ENCODE measurements around the gene NKX1-2.

The NKX1-2 gene

DNA sequence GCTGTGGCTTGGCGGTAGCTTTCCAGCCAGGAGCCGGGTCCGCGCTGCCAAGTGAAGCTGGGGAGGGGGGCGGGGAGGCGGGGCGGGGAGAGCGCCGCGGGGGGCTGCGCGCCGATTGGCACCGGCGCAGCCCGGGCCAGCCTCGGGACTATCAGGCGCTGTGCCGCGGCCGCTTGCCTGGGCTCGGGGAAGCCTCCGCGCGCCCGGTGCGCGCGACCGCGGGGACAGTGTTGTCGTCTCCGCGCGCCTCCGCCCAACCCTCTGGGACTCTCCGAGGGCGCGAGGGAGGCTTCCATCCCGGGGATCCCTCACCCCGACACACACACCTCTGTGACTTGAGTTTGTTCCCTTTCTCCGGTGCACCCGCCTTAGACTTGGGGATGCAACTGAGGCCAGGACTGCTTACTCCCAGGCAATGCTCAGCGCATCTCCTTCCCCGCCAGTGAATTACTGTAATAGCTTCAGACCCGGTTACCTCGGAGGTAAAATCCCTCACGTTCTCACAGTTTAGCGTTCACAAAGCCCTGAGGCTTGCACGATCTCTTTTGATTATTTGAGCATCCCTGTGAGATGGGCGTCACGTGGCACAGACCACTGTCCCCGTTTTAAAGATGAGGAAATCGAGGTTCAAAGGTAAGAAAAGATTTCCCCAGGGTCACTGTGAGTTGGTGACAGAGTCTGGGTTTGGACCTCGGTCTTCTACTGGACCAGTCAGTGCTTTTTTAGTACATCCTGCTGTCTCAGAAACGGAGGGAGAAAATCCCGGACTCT lies at the start of gene NKX1-2:
TSS of gene NKX1-2 (minus strand) at position 24 of the 771 bp plus-strand sequence. CDS start 92 bp downstream, outside the sequence.
- no peak for DNase-seq (ENCODE audit: low read depth in 2 of 2)

DNA sequence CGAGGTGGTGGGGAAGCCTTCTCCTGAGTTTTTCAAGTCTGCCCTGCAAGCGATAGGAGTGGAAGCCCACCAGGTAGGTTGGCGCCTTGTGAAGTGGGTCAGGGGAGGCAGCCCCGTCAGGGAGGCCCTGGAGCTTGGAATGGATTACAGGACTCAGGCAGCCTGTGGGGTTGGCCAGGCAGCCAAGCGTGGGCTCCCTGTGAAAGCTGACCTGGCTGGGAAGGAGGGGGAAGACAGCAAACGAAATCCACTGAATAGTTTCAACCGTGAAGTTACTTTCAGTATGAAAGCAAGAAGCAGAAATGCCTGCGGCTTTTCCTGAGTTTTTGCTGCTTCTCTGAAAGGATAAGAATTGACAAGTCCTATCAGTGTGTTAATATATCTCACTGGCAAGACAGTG lies 48.2 kb upstream of the NKX1-2 start:
- no peak for DNase-seq (ENCODE audit: low read depth in 2 of 2)

- DNase-seq (ENCODE audit: low read depth in 2 of 2) = no peak
These were observed 47.5 kb upstream of the NKX1-2 start for GRCh38 chr10:124497196-124497881.

DNA sequence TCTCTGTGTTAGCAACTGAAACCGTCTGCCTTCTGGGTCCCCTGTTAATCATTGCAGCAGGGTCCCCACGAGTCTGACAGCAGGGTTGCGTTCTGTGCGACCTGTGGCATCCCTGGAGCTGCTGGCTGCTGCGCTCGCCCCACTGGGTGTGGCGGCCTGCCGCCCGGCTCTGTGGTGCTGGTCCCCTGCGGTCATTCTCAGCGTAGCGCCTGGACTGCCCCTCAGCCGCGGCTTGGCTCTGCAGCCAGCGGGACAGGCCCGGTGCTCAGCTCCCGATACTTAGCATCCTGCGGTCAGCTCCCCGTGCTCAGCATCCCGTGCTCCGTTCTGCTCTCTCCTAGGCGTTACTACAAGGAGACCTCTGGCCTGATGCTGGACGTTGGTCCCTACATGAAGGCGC lies 46.8 kb upstream of the NKX1-2 start:
- no peak for DNase-seq (ENCODE audit: low read depth in 2 of 2)

DNA sequence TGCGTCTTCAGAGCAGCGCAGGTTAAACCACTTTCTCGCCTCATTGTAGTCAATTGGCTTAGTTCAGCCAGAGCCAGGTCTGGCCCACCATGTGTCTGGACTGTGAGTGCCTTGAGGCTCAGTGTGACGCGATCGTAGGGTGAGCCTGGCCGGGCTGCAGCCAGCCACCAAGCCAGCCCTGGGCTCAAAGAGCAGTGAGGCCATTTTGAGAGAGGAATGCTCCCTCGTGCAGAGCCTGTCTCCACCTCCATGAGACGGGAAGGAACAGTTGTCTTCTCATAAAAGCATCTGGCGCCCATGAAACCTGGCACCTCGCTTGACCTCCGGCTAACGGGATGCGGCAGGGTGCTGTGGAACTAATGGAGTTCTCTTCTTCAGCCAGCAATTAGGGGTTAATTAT lies 46.3 kb upstream of the NKX1-2 start:
- no peak for DNase-seq (ENCODE audit: low read depth in 2 of 2)

DNA sequence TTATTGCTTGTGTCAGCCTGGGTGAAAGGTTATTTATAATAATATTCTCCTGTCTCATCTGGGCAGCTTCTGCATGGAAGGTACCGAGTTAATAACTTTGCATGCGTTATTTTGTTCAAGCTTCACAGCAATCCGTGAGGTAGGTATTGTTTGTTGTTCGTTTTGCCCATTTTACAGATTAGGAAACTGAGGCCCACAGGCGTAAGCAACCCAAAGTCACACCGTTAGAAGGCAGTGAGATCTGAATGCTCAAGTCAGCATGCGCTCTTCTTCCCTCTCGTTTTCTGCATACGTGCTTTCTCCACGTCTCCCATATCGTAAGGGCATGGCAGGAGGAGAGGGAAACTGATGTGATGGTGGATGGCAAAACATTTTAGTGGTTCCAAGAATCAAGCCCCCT lies 45.9 kb upstream of the NKX1-2 start:
- no peak for DNase-seq (ENCODE audit: low read depth in 2 of 2)

DNA sequence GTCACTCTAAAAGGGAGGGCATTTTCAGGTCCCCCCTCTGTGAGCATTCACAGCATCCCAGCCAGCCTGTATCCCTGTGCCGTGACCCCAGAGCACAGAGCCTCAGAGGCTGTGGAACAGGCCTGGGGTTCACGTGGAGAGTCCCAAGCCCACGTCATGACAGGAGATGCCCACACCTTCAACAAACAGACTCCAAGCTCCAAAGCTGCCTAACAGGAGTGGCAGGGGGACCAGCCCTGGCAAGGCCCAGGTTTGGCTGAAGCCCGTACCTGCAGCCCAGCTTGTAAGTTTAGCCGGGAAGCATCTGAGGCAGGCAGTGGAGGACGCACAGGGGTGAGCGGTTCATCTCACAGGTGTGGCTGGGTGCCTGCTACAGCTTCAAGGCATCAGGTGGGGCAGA lies 45.3 kb upstream of the NKX1-2 start:
- DNase-seq (ENCODE audit: low read depth in 2 of 2) = no peak

DNA sequence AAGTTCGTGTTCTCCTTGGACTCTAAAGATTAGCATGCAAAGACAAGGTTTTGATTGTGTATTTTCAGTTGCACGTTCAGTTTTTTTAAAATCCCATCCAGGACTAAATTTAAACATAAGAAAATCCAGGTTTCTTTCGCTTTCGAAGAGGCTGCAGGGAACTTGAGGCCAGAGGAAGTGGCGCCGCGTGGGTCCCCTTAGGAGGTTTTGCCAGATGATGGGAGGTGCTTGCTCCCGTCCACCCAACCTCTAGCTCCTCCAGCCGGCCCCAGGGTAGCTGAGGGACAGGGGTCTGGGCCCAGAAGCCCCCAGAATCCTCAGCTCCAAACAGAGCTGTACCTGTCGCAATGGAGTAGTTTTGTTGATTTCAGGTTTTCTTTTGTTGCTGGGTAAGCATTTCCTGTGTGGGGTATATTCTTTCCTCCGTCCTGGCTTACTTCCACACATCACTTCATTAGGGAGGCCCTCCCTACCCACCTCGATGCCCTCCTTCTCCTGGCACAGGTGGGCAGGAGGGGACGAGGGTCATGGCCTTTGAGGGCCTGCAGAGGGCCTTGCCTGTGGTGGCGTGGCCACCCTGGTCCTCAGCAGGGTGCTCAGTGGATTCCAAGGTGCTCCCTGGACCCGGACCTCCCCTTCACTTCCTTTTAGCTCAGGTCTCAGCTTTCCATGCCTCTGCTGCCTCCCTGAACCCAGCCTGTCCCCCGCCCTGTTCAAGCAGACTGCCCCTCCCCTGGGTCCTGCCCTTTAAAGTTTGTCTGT lies 44.4 kb upstream of the NKX1-2 start:
- DNase-seq (ENCODE audit: low read depth in 2 of 2) = no peak

DNA sequence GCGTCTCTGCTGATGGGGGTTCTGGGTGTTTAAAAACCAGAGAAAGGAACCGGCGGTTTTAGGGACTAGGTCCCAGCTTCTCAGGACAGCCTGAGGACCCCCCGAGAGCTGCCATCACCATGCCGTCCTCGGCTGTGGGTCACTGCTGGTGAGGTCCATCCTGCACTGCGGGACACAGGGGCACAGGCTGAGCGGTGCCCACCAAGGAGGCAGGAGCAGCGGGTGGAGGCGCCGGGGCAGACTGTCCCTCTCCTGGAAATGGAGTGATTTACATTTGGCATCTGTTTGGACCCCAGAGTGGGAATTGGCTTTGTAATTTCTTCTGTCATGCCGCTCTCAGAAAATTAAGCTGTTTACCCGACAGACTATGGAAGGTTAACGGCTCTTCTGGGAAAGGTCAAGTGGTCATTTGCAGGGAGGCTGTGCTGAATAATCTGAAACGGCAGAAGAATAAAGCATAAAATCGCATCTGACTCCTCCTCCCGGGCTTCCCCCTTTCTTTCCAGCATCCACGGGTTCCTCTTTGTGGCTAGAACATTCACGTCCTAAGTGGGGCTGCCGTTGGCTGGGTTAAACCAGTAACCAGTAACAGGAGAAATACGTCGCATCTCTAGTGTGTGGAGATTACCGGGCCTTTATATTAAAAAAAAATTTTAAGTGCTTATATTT lies 43.5 kb upstream of the NKX1-2 start:
- no peak for DNase-seq (ENCODE audit: low read depth in 2 of 2)

DNA sequence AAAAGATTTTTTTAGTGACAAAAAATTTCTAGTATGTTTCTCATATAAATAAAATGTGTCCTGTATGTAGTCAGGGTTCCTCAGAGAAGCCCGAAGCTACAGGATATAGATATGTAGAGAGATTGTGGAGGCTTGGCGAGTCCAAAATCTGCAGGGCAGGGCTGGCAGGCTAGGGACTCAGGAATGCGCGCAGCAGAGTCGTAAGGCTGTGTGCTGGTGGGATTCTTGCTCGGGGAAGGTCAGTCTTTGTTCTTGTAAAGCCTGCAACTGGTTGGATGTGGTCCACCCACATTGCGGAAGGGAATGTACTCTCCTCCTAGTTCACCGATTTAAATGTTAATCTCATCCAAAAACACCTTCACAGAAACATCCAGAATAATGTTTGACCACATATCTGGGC lies 42.4 kb upstream of the NKX1-2 start:
- DNase-seq (ENCODE audit: low read depth in 2 of 2) = no peak

- no peak for DNase-seq (ENCODE audit: low read depth in 2 of 2)
These were observed 41.3 kb upstream of the NKX1-2 start for GRCh38 chr10:124491105-124491504.

GRCh38 chr10:124486635-124487034 lies 36.8 kb upstream of the NKX1-2 start:
- DNase-seq (ENCODE audit: low read depth in 2 of 2) = no peak

DNA sequence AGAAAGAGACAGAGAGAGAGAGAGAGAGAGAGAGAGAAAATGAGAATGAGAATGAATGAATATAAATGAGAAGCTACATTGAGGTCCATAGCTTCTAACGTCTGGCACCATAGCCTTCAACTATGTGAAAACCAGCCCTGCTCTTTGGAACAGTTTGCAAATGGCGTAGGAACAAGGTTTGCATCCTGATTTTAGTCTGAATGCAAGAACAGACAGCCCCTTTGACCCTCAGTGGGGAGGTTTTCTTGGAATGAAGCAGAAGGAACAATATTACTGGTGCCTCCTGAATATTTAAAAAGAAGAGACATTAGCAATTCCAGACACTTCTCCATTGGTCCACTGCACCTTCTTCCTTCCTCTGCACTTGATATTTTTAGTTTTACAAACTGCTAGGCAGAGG lies 34.8 kb upstream of the NKX1-2 start:
- no peak for DNase-seq (ENCODE audit: low read depth in 2 of 2)

DNA sequence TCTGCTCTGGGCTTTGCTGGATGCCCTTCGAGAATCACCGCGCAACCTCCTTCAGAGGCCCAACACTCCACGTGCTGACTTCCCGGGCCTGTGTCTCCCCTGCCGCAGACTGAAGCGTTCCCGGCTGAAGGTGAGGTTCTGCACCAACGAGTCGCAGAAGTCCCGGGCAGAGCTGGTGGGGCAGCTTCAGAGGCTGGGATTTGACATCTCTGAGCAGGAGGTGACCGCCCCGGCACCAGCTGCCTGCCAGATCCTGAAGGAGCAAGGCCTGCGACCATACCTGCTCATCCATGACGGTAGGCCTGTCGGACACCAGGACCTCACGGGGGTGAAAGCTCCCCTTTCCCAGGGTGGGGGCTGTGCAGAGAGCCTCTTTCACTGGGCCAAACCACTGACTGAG lies 34.2 kb upstream of the NKX1-2 start:
- no peak for DNase-seq (ENCODE audit: low read depth in 2 of 2)

- no peak for DNase-seq (ENCODE audit: low read depth in 2 of 2)
These were observed 33.0 kb upstream of the NKX1-2 start for GRCh38 chr10:124482876-124483275.

DNA sequence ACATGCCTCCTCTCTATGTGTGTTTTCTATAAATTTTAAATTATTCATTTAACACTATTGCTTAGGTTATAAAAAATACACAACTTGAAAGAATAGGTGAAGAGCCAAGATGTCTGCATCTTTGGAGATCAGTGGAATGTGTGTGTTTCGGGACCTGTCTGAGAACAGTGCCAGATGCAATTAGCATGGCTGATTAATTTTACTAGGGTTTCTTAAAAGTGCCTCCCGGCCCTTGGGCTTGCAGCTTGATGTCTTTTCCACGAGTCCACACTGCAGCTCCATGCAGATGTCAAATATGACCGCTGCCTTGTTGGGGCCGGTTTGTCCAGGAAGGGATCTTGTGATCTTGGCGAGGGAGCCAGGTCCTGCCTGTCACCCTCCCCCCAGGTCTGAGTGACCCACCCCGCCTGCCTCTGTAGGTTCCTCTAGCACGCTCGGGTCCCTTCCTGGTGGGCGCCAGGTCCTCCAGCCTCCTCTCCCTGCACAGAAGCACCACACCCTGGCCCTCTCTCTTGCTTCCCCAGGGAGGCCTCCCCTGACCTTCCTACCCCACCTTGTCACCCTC lies 32.5 kb upstream of the NKX1-2 start:
- DNase-seq (ENCODE audit: low read depth in 2 of 2) = no peak

DNA sequence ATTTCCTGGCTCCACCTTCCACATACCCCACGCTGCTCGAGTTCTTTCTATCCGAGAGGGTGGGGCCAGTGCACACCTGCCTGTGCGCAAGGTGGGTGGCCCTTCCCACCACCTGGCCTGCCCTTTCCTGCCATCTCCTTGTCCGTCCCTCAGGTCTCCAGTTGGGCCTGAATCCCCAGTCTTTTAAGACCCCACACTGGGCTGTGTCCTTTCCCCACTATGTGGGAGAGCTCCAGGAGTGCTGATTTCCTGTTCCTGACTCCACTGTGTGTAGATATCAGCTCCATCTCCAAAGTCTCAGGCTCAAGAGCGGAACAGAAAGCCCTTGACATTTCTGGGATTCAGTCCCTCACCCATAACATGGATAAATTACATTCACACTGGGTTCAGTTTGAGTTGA lies 31.9 kb upstream of the NKX1-2 start:
- DNase-seq (ENCODE audit: low read depth in 2 of 2) = no peak

- no peak for DNase-seq (ENCODE audit: low read depth in 2 of 2)
These were observed 31.0 kb upstream of the NKX1-2 start for GRCh38 chr10:124480860-124481259.

DNA sequence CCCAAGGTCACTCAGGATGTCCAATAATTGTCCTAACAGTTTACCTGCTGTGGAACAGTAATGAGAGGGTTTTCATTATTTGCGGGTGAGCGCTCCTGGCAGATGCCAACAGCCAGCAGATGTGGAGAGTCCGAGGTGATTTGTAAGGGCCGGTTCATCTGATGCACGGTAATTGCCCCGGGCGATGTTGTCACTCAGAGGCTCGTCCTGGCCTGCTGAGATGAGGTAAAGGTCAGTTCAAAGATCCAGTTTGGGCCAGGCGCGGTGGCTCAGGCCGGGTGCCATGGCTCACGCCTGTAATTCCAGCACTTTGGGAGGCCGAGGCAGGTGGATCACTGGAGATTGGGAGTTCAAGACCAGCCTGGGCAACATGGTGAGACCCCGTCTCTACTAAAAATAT lies 28.7 kb upstream of the NKX1-2 start:
- no peak for DNase-seq (ENCODE audit: low read depth in 2 of 2)

GRCh38 chr10:124477614-124478363 lies 28.0 kb upstream of the NKX1-2 start:
- DNase-seq (ENCODE audit: low read depth in 2 of 2) = no peak

Data from stimulated activated CD8-positive, alpha-beta memory T cell treated with anti-CD3 and anti-CD28 coated beads, Interleukin-7, amount 100 ng/mL, for 4 hours (primary cell).